KMS-11 (cell line): ENCODE results near the gene UTP14A.

Source experiments
- H2AFZ ChIP-seq: fragments of 200-600 bp; sonication (generic); 2 replicates; pipeline ENCODE4 v1.6.1; 2016; ENCODE audit warnings: antibody characterized with exemption, mixed run types, low read depth
- H3K27ac ChIP-seq: fragments of 200-600 bp; sonication (generic); 2 replicates; pipeline ENCODE4 v1.6.1; 2016; ENCODE audit warnings: mild to moderate bottlenecking, mixed run types
- H3K27me3 ChIP-seq: fragments of 200-600 bp; sonication (generic); 2 replicates; pipeline ENCODE4 v1.6.1; 2017; ENCODE audit warnings: mild to moderate bottlenecking, low read depth, mixed run types, moderate library complexity; ENCODE audit not compliant: insufficient read depth
- H3K36me3 ChIP-seq: fragments of 200-600 bp; sonication (generic); 2 replicates; pipeline ENCODE4 v1.6.1; 2017; ENCODE audit warnings: mild to moderate bottlenecking, mixed run types; ENCODE audit not compliant: insufficient read depth
- H3K4me1 ChIP-seq: fragments of 200-600 bp; sonication (generic); 2 replicates; pipeline ENCODE4 v1.6.1; 2016; ENCODE audit warnings: mild to moderate bottlenecking, low read depth, mixed run types; ENCODE audit not compliant: poor library complexity, severe bottlenecking
- H3K4me2 ChIP-seq: fragments of 200-600 bp; sonication (generic); 2 replicates; pipeline ENCODE4 v1.7.0; 2016; ENCODE audit warnings: mild to moderate bottlenecking, mixed run types
- H3K4me3 ChIP-seq: fragments of 200-600 bp; sonication (generic); IDR thresholded peaks from 2 replicates; pipeline ENCODE4 v1.6.1; 2017; ENCODE audit warnings: low read depth, low read length, mixed read lengths; ENCODE audit not compliant: insufficient read depth
- H3K79me2 ChIP-seq: fragments of 200-600 bp; sonication (generic); 2 replicates; pipeline ENCODE4 v1.6.1; 2016; ENCODE audit warnings: low read depth, mixed run types; ENCODE audit not compliant: insufficient read depth
- H3K9ac ChIP-seq: fragments of 200-600 bp; sonication (generic); 2 replicates; pipeline ENCODE4 v1.6.1; 2016; ENCODE audit warnings: mild to moderate bottlenecking, mixed run types
- H4K20me1 ChIP-seq: fragments of 200-600 bp; sonication (generic); 2 replicates; pipeline ENCODE4 v1.6.1; 2016; ENCODE audit warnings: mild to moderate bottlenecking, mixed run types; ENCODE audit not compliant: insufficient read depth
- TF ChIP-seq, protein P1 (sequence below): fragments of 200-600 bp; sonication (generic); conservative IDR thresholded peaks from 2 replicates; pipeline ENCODE4 v1.6.1; 2017; ENCODE audit warnings: low read depth, mild to moderate bottlenecking, antibody characterized with exemption, low read length, moderate library complexity, mixed read lengths

Gene UTP14A

GRCh38 chrX:129925305-129926092, 19.5 kb downstream of the UTP14A start:
- no peaks in the 10 kb centered on the region for H3K27me3 ChIP-seq
- H3K79me2 ChIP-seq, result no peaks in the 10 kb centered on the region
- H3K4me1 ChIP-seq, result no peaks in the 10 kb centered on the region
- H3K36me3 ChIP-seq, result no peaks in the 10 kb centered on the region
- H3K4me3 ChIP-seq, result no peak overlapping the region
- TF ChIP-seq, protein P1, sequence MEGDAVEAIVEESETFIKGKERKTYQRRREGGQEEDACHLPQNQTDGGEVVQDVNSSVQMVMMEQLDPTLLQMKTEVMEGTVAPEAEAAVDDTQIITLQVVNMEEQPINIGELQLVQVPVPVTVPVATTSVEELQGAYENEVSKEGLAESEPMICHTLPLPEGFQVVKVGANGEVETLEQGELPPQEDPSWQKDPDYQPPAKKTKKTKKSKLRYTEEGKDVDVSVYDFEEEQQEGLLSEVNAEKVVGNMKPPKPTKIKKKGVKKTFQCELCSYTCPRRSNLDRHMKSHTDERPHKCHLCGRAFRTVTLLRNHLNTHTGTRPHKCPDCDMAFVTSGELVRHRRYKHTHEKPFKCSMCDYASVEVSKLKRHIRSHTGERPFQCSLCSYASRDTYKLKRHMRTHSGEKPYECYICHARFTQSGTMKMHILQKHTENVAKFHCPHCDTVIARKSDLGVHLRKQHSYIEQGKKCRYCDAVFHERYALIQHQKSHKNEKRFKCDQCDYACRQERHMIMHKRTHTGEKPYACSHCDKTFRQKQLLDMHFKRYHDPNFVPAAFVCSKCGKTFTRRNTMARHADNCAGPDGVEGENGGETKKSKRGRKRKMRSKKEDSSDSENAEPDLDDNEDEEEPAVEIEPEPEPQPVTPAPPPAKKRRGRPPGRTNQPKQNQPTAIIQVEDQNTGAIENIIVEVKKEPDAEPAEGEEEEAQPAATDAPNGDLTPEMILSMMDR, result peak; percentile 74; the same call in 1 of the 2 replicates
- H2AFZ ChIP-seq, result no peak overlapping the region
- no peaks in the 10 kb centered on the region for H4K20me1 ChIP-seq
- H3K4me2 ChIP-seq, result no peak overlapping the region
- H3K9ac ChIP-seq, result no peak overlapping the region
- no peak overlapping the region for H3K27ac ChIP-seq

GRCh38 chrX:129930941-129931410, 25.0 kb downstream of the UTP14A start:
- TF ChIP-seq, protein P1, result no peak
- Histone ChIP-seq H3K4me1 (no peaks in the 10 kb centered on the region), H3K9ac (no peak overlapping the region), H4K20me1 (no peaks in the 10 kb centered on the region), H3K36me3 (no peaks in the 10 kb centered on the region), H3K79me2 (no peaks in the 10 kb centered on the region), H3K27ac (no peak overlapping the region), H3K27me3 (peaks cover 2% of the 10 kb centered on the region; the same call in 1 of the 2 replicates), H3K4me3 (no peak overlapping the region), H3K4me2 (no peak overlapping the region), H2AFZ (no peak overlapping the region)

DNA sequence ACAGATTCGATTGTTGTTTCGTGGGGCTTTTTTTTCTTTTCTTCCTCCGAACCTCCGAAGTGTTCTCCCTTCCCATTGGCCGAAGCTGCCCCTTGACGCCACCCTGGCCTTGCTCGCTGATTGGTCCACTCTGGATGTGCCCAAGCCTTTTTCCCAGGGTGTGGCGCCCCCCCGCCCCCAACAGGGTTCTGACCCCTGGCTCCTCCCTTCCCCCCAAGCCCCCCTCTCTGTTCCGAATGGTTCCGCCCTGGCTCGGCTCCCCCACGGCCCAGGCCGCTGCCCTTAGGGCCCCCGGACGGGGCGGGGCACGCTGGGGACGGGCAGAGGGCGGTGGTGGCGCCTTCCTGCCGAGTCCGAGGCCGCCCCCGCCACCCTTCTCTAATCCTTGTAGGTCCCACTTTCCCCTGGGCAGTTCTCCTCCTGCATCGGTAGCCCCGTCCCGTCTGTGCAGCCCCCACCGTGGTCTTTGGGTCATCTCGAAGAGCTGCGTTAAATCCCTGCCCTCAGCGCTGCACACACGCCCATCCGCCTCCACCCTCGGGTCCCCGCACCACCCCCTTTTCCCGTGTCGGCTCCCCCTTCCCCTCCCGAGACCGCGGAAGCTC, 25.5 kb downstream of the UTP14A start:
- no peak overlapping the region for H3K4me3 ChIP-seq
- H4K20me1 ChIP-seq, result no peaks in the 10 kb centered on the region
- H3K79me2 ChIP-seq, result no peaks in the 10 kb centered on the region
- TF ChIP-seq, protein P1, result no peak
- H3K4me1 ChIP-seq, result no peaks in the 10 kb centered on the region
- H3K27me3 ChIP-seq, result peaks cover 2% of the 10 kb centered on the region; the same call in 1 of the 2 replicates
- peak overlapping the region; percentile 57; the same call in 1 of the 2 replicates for H2AFZ ChIP-seq
- no peak overlapping the region for H3K27ac ChIP-seq
- no peak overlapping the region for H3K9ac ChIP-seq
- H3K36me3 ChIP-seq, result no peaks in the 10 kb centered on the region
- H3K4me2 ChIP-seq, result peak overlapping the region; percentile 21; the same call in 1 of the 2 replicates

- Histone ChIP-seq H3K79me2 (no peaks in the 10 kb centered on the region), H3K4me2 (peak overlapping the region; percentile 25; the same call in 1 of the 2 replicates), H4K20me1 (no peaks in the 10 kb centered on the region), H2AFZ (peak overlapping the region; percentile 57; the same call in 1 of the 2 replicates), H3K36me3 (no peaks in the 10 kb centered on the region), H3K9ac (no peak overlapping the region), H3K4me3 (no peak overlapping the region), H3K4me1 (no peaks in the 10 kb centered on the region), H3K27ac (no peak overlapping the region), H3K27me3 (peaks cover 2% of the 10 kb centered on the region; the same call in 1 of the 2 replicates)
- TF ChIP-seq, protein P1, result no peak
Measured at GRCh38 chrX:129932016-129932820, 26.3 kb downstream of the UTP14A start.
